Activated CD4-positive, CD25-positive, alpha-beta regulatory T cell treated with anti-CD3 and anti-CD28 coated beads, Interleukin-2, amount 50 U/mL, for 16 hours (primary cell): ENCODE measurements around the gene ARPC1A.

Source experiments
- DNase-seq: peaks from one replicate; pipeline ENCODE4 v3.0.0-alpha.2; 2020; ENCODE audit warnings: low read depth, low spot score

Gene ARPC1A

GRCh38 chr7:99387912-99388311, 62.2 kb downstream of the ARPC1A start:
- no peak for DNase-seq

GRCh38 chr7:99389772-99390171, 64.1 kb downstream of the ARPC1A start:
- DNase-seq, result no peak

GRCh38 chr7:99390941-99391602, 65.4 kb downstream of the ARPC1A start:
- DNase-seq, result no peak

GRCh38 chr7:99392046-99392445, 66.3 kb downstream of the ARPC1A start:
- DNase-seq, result no peak

- peak; percentile 59 for DNase-seq
These were observed 67.1 kb downstream of the ARPC1A start for GRCh38 chr7:99392659-99393354.

GRCh38 chr7:99393355-99394187, 67.9 kb downstream of the ARPC1A start:
- no peak for DNase-seq

GRCh38 chr7:99394188-99394502, 68.4 kb downstream of the ARPC1A start:
- DNase-seq, result no peak

- no peak for DNase-seq
These were observed 70.1 kb downstream of the ARPC1A start for GRCh38 chr7:99395616-99396327.

- DNase-seq, result no peak
These were observed 71.0 kb downstream of the ARPC1A start for GRCh38 chr7:99396418-99397296.

GRCh38 chr7:99397297-99397983, 71.7 kb downstream of the ARPC1A start:
- no peak for DNase-seq

GRCh38 chr7:99398891-99399445, 73.3 kb downstream of the ARPC1A start:
- no peak for DNase-seq

DNA sequence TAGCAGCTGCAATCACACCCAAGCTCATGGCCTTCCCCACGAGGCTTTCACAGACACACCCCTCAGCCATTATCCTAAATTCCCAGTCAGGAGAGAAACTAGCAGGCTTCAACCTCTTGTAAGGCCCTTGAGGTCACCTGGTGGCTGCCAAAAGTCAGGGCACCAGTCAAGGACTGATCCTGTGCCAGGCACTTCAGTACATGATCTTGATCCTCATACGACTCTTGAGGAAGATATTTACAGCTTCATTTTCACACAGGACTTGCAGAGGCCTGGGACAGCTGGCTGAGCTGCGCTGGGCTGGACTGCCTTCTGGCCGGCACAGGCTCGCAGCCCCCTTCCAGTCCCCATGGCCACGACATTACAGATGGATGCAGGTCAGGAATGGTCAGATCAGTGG, 73.9 kb downstream of the ARPC1A start:
- no peak for DNase-seq

GRCh38 chr7:99402854-99403253, 77.2 kb downstream of the ARPC1A start:
- DNase-seq, result no peak

- DNase-seq, result no peak
These were observed 78.1 kb downstream of the ARPC1A start for GRCh38 chr7:99403764-99404163.

DNA sequence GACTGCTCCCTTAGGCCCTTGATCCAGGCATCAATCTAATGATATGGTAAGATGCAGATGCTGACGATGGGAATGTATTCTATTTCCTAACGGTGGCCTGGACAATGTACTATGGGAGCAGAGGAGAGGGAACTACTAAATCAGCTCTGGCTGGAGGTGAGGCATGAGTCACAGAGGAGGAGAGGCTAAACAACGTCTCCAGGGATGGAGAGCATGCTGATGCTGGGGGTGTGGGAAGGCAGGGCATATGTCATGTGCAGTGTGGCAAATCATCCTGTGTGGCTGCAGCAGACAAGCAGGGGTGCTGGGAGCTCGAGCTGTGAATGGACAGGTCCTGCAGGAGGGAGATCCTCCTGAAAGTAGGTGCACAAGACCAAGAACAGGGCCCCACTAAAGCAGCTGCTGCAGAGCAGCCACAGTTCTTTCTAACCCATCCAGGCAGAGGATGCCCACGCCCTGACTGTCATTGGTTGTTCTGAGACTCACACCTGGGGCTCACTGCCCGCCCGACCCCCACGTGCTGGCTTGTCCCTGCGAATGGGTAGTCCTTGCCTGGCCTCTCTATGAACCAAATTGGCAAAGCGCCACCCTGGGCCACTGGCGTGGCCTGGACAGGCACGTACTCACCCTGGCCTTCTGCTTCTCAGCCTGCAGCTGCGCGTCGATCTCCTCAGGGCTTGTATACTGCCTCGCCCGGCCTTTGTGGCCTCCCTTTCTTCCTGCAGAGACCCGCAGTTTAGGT, 78.7 kb downstream of the ARPC1A start:
- no peak for DNase-seq

- DNase-seq, result no peak
These were observed 79.3 kb downstream of the ARPC1A start for GRCh38 chr7:99404977-99405320.

DNA sequence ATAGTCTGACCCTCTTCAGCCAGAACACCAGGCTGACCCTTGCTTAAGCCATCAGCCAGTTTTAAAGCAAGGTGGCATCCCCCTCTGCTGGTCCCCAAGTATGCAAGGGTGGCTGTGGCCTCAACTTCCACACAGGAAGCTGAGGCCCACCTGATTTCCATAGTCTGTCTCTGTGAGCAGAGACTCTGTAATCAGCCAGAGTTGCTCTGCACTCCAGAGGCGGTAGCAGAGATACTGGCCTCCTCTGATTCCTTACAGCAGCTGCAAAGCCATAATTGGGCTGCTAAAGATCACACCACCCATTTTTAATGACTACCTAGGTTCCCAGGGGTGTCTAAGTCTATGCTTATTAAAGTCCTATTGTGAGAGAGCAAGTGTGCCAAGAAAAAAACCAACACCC, 80.9 kb downstream of the ARPC1A start:
- DNase-seq, result no peak

DNA sequence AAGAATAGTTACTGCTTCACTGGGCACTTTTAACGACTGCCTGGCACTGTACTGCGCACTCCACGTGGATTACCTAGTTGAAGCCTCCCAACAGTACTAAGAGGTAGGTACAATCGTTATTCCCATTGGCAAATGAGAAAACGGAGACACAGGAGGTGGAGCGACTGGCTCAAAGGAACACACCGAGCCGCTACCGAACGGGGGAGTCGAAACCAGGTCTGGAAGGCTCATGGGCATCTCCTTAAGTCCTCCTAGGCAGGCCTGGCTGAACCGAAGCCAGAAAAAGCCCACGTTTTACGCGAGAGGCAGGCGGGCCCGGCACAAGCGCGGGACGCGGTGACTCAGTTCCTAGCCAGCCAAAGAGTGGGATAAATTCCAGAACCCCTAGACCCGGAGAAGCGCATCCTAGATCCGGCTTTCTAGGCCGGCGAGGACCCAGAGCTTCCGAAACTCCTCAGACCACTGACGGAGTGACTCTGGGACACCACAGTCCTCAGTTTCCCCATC, 82.2 kb downstream of the ARPC1A start:
- DNase-seq, result no peak
